B cell (primary cell): ENCODE measurements around the gene RANBP10. TPM values are rescaled to one million over a fixed set of nuclear protein-coding genes. Genes with fewer than 3 reads are reported as not detected.

Experiments used
- ATAC-seq: fragments of 200-7000 bp; cut with Tn5 transposase; one replicate; pipeline ENCODE4 v1.10.0; 2021; ENCODE audit warnings: low read depth, mild to moderate bottlenecking, moderate number of reproducible peaks, moderate library complexity
- CTCF ChIA-PET: fragments of 350-600 bp; sonication (Branson Sonifier 250); formaldehyde crosslinking; loops from one replicate; lab custom pipeline; 2021; ENCODE audit warnings: antibody characterized with exemption, inconsistent platforms; lab: Charles Lee
- POLR2A ChIA-PET: fragments of 350-600 bp; sonication (Branson Sonifier 250); formaldehyde crosslinking; loops from one replicate; lab custom pipeline; 2021; ENCODE audit warnings: antibody characterized with exemption; lab: Charles Lee
- DNase-seq: peaks from one replicate; pipeline ENCODE4 v3.0.0; 2013
- H2AFZ ChIP-seq: 2 replicates; pipeline ENCODE4 v1.6.1; 2012; ENCODE audit warnings: mild to moderate bottlenecking, low read depth, low read length; ENCODE audit not compliant: insufficient read depth, poor library complexity, severe bottlenecking
- H3K27ac ChIP-seq, 2 donors: 1 replicate in 1 of 2; 2 replicates in 1 of 2; pipeline ENCODE4 v1.5.1; 2012 to 2013; ENCODE audit warnings: low read length in 2 of 2, mild to moderate bottlenecking in 2 of 2, moderate library complexity in 1 of 2
- H3K27me3 ChIP-seq, 4 experiments: fragments of 200-600 bp in 1 of 4; sonication (generic) in 1 of 4; replicated peaks in 1 of 4; 1 replicate in 2 of 4; 2 replicates in 2 of 4; pipeline versions ENCODE4 v1.6.1 to v1.7.0; 2013 to 2016; ENCODE audit warnings: low read length in 3 of 4, mild to moderate bottlenecking in 2 of 4, mixed read lengths in 1 of 4, moderate library complexity in 1 of 4; ENCODE audit not compliant: insufficient read depth in 4 of 4, control insufficient read depth in 3 of 4; ENCODE audit errors: control extremely low read depth in 1 of 4
- H3K36me3 ChIP-seq, 2 experiments: replicated peaks in 1 of 2; 1 replicate in 1 of 2; 2 replicates in 1 of 2; pipeline versions ENCODE4 v1.6.1 to v1.7.1; 2013; ENCODE audit warnings: low read length in 1 of 2; ENCODE audit not compliant: insufficient read depth in 2 of 2, control insufficient read depth in 1 of 2; ENCODE audit errors: control extremely low read depth in 1 of 2, extremely low read depth in 1 of 2
- H3K4me1 ChIP-seq, 2 donors: fragments of 200-600 bp in 1 of 2; sonication (generic) in 1 of 2; 1 replicate in 1 of 2; 2 replicates in 1 of 2; pipeline versions ENCODE4 v1.5.1 to v1.6.1; 2013 to 2017; ENCODE audit warnings: low read length in 2 of 2; ENCODE audit not compliant: control insufficient read depth in 2 of 2, insufficient read depth in 2 of 2
- H3K4me2 ChIP-seq: replicated peaks from 2 replicates; pipeline ENCODE3; 2012; ENCODE audit warnings: mild to moderate bottlenecking, low read depth, low read length; ENCODE audit not compliant: poor library complexity, severe bottlenecking
- H3K4me3 ChIP-seq, 5 experiments: fragments of 200-600 bp in 1 of 5; sonication (generic) in 1 of 5; 1 replicate in 3 of 5; 2 replicates in 2 of 5; pipeline versions ENCODE4 v1.5.1 to v1.7.0; 2011 to 2016; ENCODE audit warnings: low read length in 4 of 5, mild to moderate bottlenecking in 4 of 5, low read depth in 2 of 5, control low read depth in 1 of 5, moderate library complexity in 1 of 5; ENCODE audit not compliant: insufficient read depth in 1 of 5; ENCODE audit errors: control extremely low read depth in 1 of 5, extremely low read depth in 1 of 5
- H3K79me2 ChIP-seq: fragments of 200-600 bp; sonication (generic); one replicate; pipeline ENCODE4 v1.6.0; 2016; ENCODE audit warnings: low read length; ENCODE audit not compliant: control insufficient read depth, insufficient read depth
- H3K9ac ChIP-seq: fragments of 200-600 bp; sonication (generic); 2 replicates; pipeline ENCODE4 v1.6.1; 2017; ENCODE audit warnings: mild to moderate bottlenecking, low read length, moderate library complexity
- H3K9me3 ChIP-seq, 3 donors: one replicate each; pipeline versions ENCODE4 v1.6.1 to v1.7.1; 2013; ENCODE audit warnings: low read length in 2 of 3; ENCODE audit not compliant: control insufficient read depth in 2 of 3, insufficient read depth in 1 of 3; ENCODE audit errors: control extremely low read depth in 1 of 3
- H4K20me1 ChIP-seq: 2 replicates; pipeline ENCODE4 v1.6.0; 2012; ENCODE audit warnings: mild to moderate bottlenecking, low read length; ENCODE audit not compliant: insufficient read depth, control insufficient read depth, poor library complexity, severe bottlenecking
- H3K27ac Mint-ChIP-seq: one replicate; pipeline ENCODE4 v1.8.0; 2021; ENCODE audit warnings: mixed read lengths
- H3K27me3 Mint-ChIP-seq: one replicate; pipeline ENCODE4 v1.8.0; 2021; ENCODE audit warnings: mixed read lengths
- H3K4me1 Mint-ChIP-seq: one replicate; pipeline ENCODE4 v1.8.0; 2021; ENCODE audit warnings: mixed read lengths
- H3K4me3 Mint-ChIP-seq: one replicate; pipeline ENCODE4 v1.8.0; 2021; ENCODE audit warnings: mixed read lengths
- H3K9me3 Mint-ChIP-seq: one replicate; pipeline ENCODE4 v1.8.0; 2022; ENCODE audit warnings: mixed read lengths; ENCODE audit not compliant: insufficient read depth
- CTCF ChIP-seq: fragments of 200-600 bp; IDR thresholded peaks from one replicate; pipeline ENCODE4 v1.8.0; 2022; ENCODE audit warnings: antibody characterized with exemption, mild to moderate bottlenecking
- EZH2 ChIP-seq: IDR thresholded peaks from 2 replicates; pipeline ENCODE4 v1.6.1; 2012; ENCODE audit warnings: borderline replicate concordance, low read depth, mild to moderate bottlenecking, moderate library complexity, low read length; ENCODE audit not compliant: insufficient read depth, poor library complexity, severe bottlenecking
- WGBS: methylation state at CpG from one replicate; pipeline ENCODE4 v1.1.5; 2013; ENCODE audit warnings: missing lambda C conversion rate; ENCODE audit not compliant: insufficient coverage; 5-methylcytosine and 5-hydroxymethylcytosine counted together
- intact Hi-C: fragments of 100-400 bp; cut with micrococcal nuclease; formaldehyde crosslinking; loops from one replicate; pipeline ENCODE4 v1.10.0; 2022
- polyA plus RNA-seq: library from polyadenylated mRNA; depleted of rRNA; stranded (reverse); fragments of >200 nt; gene quantifications from 2 replicates; pipeline ENCODE4 v1.2.3, GENCODE V29; 2012
- total RNA-seq, 2 donors: library from RNA; stranded (reverse); fragments of 120-200 nt in 1 of 2; gene quantifications; 1 replicate in 1 of 2; 2 replicates in 1 of 2; pipeline versions ENCODE4 v1.2.3 to v1.2.4, GENCODE V29; 2013 to 2022

Gene RANBP10
- total and polyA plus RNA-seq, 2 donors (not counting 1 experiment from before 2014, with no cell fraction given) = 29.0 to 32.2 TPM

- no peaks in the 10 kb centered on the region for H4K20me1 ChIP-seq
- Mint-ChIP-seq H3K27me3 (no peaks in the 10 kb centered on the region), H3K9me3 (no peaks in the 10 kb centered on the region), H3K4me1 (peaks cover 1% of the 10 kb centered on the region), H3K4me3 (no peak overlapping the region), H3K27ac (no peak overlapping the region)
- TF ChIP-seq CTCF = no peak
- no peak for TF ChIP-seq EZH2
- H3K4me1 ChIP-seq = no peaks in the 10 kb centered on the region
- ATAC-seq = no peak
- H3K27me3 ChIP-seq = no peaks in the 10 kb centered on the region
- no peak for DNase-seq
- no peak overlapping the region for H3K4me2 ChIP-seq
- H3K79me2 ChIP-seq = no peaks in the 10 kb centered on the region
- no peak overlapping the region for H3K4me3 ChIP-seq
- CTCF ChIA-PET = interaction anchor here (1.0 kb wide), 1 partner anchor 206 kb away, joined by 3 read pairs; no protein-coding TSS in a partner anchor
- intact Hi-C loops = no loop called here
- no peak overlapping the region for H3K27ac ChIP-seq
- no peak overlapping the region for H2AFZ ChIP-seq
- H3K9me3 ChIP-seq = no peaks in the 10 kb centered on the region
- no peak overlapping the region for H3K9ac ChIP-seq
- POLR2A ChIA-PET = interaction anchor here (0.6 kb wide), 1 partner anchor 14 kb away, joined by 3 read pairs; no protein-coding TSS in a partner anchor
- peaks cover 0 to 74% of the 10 kb centered on the region in 2 experiments for H3K36me3 ChIP-seq
- WGBS = 96% methylated on average over 7 of the region's 8 CpGs
These were observed 80.0 kb downstream of the RANBP10 start for GRCh38 chr16:67726106-67727034.

DNA sequence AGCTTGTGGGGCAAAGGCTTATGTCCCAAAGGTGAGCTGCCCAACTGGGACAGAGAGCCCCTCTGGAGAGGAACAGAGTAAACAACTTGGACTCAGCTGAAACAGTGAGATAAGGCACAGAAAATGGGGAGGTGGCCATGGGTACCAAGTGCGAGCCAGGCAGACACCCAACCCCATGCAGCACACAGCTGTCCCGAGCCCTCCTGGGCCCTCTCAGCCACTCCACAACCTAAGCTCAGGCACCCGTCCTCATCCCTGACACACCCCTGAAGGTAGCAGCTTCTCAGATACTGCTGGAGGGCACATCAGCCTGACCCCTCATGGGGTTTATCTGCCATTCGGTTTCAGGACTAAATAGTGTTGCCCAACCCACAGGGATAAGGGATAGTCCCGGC, 82.5 kb downstream of the RANBP10 start:
- Mint-ChIP-seq H3K4me3 (no peak overlapping the region), H3K27me3 (no peaks in the 10 kb centered on the region), H3K27ac (no peak overlapping the region), H3K9me3 (no peaks in the 10 kb centered on the region), H3K4me1 (peaks cover 17% of the 10 kb centered on the region)
- DNase-seq (no peak), ATAC-seq (no peak)
- ChIA-PET POLR2A (no interaction called here), CTCF (interaction anchor here (0.8 kb wide), 1 partner anchor 177 kb away, joined by 3 read pairs; no protein-coding TSS in a partner anchor)
- no peak for TF ChIP-seq CTCF
- no peak for TF ChIP-seq EZH2
- no peak overlapping the region for H3K4me3 ChIP-seq
- no peak overlapping the region for H2AFZ ChIP-seq
- 100% methylated on average over 4 of the region's 5 CpGs for WGBS
- H4K20me1 ChIP-seq = no peaks in the 10 kb centered on the region
- peaks cover 8% of the 10 kb centered on the region in 2 donors for H3K4me1 ChIP-seq
- H3K4me2 ChIP-seq = no peak overlapping the region
- H3K79me2 ChIP-seq = peaks cover 7% of the 10 kb centered on the region
- H3K36me3 ChIP-seq = peaks cover 0 to 49% of the 10 kb centered on the region in 2 experiments
- no peak overlapping the region for H3K27ac ChIP-seq
- intact Hi-C loops = no loop called here
- H3K27me3 ChIP-seq = no peaks in the 10 kb centered on the region
- H3K9me3 ChIP-seq = no peaks in the 10 kb centered on the region
- H3K9ac ChIP-seq = no peak overlapping the region
